HepG2 (cell line): ENCODE results near the gene NUDT22. TPM values are rescaled to one million over a fixed set of nuclear protein-coding genes. Genes with fewer than 3 reads are reported as not detected.

Source experiments
- ATAC-seq: fragments of 200-7000 bp; cut with Tn5 transposase; 3 replicates; pipeline ENCODE4 v1.9.1; 2020; ENCODE audit warnings: mild to moderate bottlenecking, moderate library complexity
- BruUV-seq: library from RNA; stranded (reverse); fragments of 400-500 nt; replicated peaks from 2 replicates; lab custom pipeline; 2021; lab: Mats Ljungman, UMichigan
- CTCF ChIA-PET: fragments of 300-600 bp; formaldehyde crosslinking; extraction: SDS; loops from one replicate; lab custom pipeline; 2021; ENCODE audit warnings: low total read pairs, inconsistent platforms, low intra/inter-chr PET ratio; lab: Yijun Ruan, JAX
- POLR2A ChIA-PET: fragments of 350-600 bp; sonication (Branson Sonifier 250); formaldehyde crosslinking; loops from one replicate; lab custom pipeline; 2020; ENCODE audit warnings: antibody characterized with exemption, inconsistent platforms; lab: Yijun Ruan, JAX
- DNase-seq: peaks from one replicate; pipeline ENCODE4 v3.0.0-alpha.2; 2015; ENCODE audit warnings: low spot score
- FAIRE-seq: peaks from 3 replicates; lab custom pipeline; 2011; peaks lifted over from hg19 to GRCh38; lab: Jason Lieb, UNC
- H2AFZ ChIP-seq: one replicate; pipeline ENCODE4 v1.6.1; 2011; ENCODE audit warnings: low read length, inconsistent platforms
- H3K27ac ChIP-seq: fragments of 300-600 bp; 3 replicates; pipeline ENCODE4 v1.8.0; 2011; ENCODE audit warnings: mixed run types, mild to moderate bottlenecking, mixed read lengths, low read length, inconsistent platforms; ENCODE audit not compliant: insufficient read depth; ENCODE audit errors: extremely low read length
- H3K27me3 ChIP-seq, 2 experiments: fragments of 200-600 bp in 1 of 2; 2 replicates in 1 of 2; 3 replicates in 1 of 2; pipeline versions ENCODE4 v1.6.0 to v1.8.0; 2011; ENCODE audit warnings: low read length in 2 of 2, mild to moderate bottlenecking in 2 of 2, moderate library complexity in 2 of 2, inconsistent platforms in 1 of 2; ENCODE audit not compliant: insufficient read depth in 2 of 2, control insufficient read depth in 1 of 2
- H3K36me3 ChIP-seq, 2 experiments: fragments of 200-600 bp in 1 of 2; replicated peaks in 1 of 2; 2 replicates in 1 of 2; 3 replicates in 1 of 2; pipeline versions ENCODE4 v1.5.1 to v1.8.0; 2011; ENCODE audit warnings: low read length in 2 of 2, inconsistent platforms in 1 of 2; ENCODE audit not compliant: insufficient read depth in 2 of 2, control insufficient read depth in 1 of 2
- H3K4me1 ChIP-seq: 2 replicates; pipeline ENCODE4 v1.5.1; 2012; ENCODE audit warnings: low read length, inconsistent platforms; ENCODE audit not compliant: insufficient read depth
- H3K4me2 ChIP-seq: 2 replicates; pipeline ENCODE4 v1.6.0; 2011; ENCODE audit warnings: low read depth, low read length, inconsistent platforms
- H3K4me3 ChIP-seq, 3 experiments: fragments of 200-600 bp in 1 of 3; sonication (generic), shearing (Covaris generic) in 1 of 3; replicated peaks in 1 of 3; 2 replicates each; pipeline ENCODE4 v1.5.1; 2011 to 2016; ENCODE audit warnings: low read length in 3 of 3, inconsistent platforms in 2 of 3, low read depth in 2 of 3, mild to moderate bottlenecking in 2 of 3, control low read depth in 1 of 3, mixed read lengths in 1 of 3; ENCODE audit not compliant: insufficient read depth in 1 of 3
- H3K79me2 ChIP-seq: one replicate; pipeline ENCODE4 v1.6.1; 2011; ENCODE audit warnings: low read length, inconsistent platforms; ENCODE audit not compliant: insufficient read depth
- H3K9ac ChIP-seq: 2 replicates; pipeline ENCODE4 v1.6.0; 2011; ENCODE audit warnings: mild to moderate bottlenecking, low read depth, low read length, inconsistent platforms; ENCODE audit not compliant: insufficient read depth
- H3K9me3 ChIP-seq: 2 replicates; pipeline ENCODE4 v1.5.1; 2012; ENCODE audit warnings: mild to moderate bottlenecking, low read length
- H4K20me1 ChIP-seq: 2 replicates; pipeline ENCODE4 v1.6.0; 2011; ENCODE audit warnings: inconsistent platforms, mild to moderate bottlenecking, low read length, moderate library complexity; ENCODE audit not compliant: insufficient read depth
- AGO1 ChIP-seq: fragments of 200-400 bp; formaldehyde crosslinking; IDR thresholded peaks from 2 replicates; pipeline ENCODE4 v1.6.1; 2017; ENCODE audit warnings: mild to moderate bottlenecking, low read depth, low read length, moderate library complexity; ENCODE audit not compliant: poor library complexity, severe bottlenecking
- SSRP1 ChIP-seq: IDR thresholded peaks from 2 replicates; pipeline ENCODE4 v1.6.1; 2016; ENCODE audit warnings: control low read depth
- ZNF75D ChIP-seq: sonication (generic); formaldehyde crosslinking; IDR thresholded peaks from 2 replicates; pipeline ENCODE4 v1.8.1; 2023; ENCODE audit warnings: missing genetic modification reagents, mild to moderate bottlenecking, borderline replicate concordance
- WGBS: methylation state at CpG from one replicate; pipeline ENCODE4 v1.1.6; 2017; ENCODE audit warnings: low lambda C conversion rate; 5-methylcytosine and 5-hydroxymethylcytosine counted together
- in situ Hi-C: cut with HindIII; loops from 2 replicates; pipeline ENCODE4 v1.10.0; 2017; ENCODE audit warnings: low pct_unique_long_range_greater_than_20kb; ENCODE audit not compliant: extremely low pct_ligation_motif_present
- intact Hi-C: fragments of 100-400 bp; cut with micrococcal nuclease; formaldehyde crosslinking; loops from one replicate; pipeline ENCODE4 v1.10.0; 2022; ENCODE audit not compliant: unreplicated experiment
- polyA plus RNA-seq, 8 experiments: library from polyadenylated mRNA; depleted of rRNA in 3 of 8; stranded (reverse) in 7 of 8; unstranded in 1 of 8; fragments of >200 nt; fragmentation: Illumina TruSeq in 4 of 8; extraction: Trizol in 4 of 8; gene quantifications; 2 replicates each; pipeline versions ENCODE4 v1.2.1 to v1.2.3, GENCODE V29; 2011 to 2016; ENCODE audit warnings: low read depth in 4 of 8, missing spikeins in 1 of 8, mixed read lengths in 1 of 8; ENCODE audit not compliant: insufficient read depth in 1 of 8
- total RNA-seq, 5 experiments: library from RNA; depleted of rRNA; stranded (reverse); fragments of >200 nt; fragmentation: Illumina TruSeq; extraction: Trizol; gene quantifications; 2 replicates each; pipeline ENCODE4 v1.2.3, GENCODE V29; 2016; ENCODE audit warnings: low read depth in 1 of 5
- TF ChIP-seq, protein P1 (sequence below): IDR thresholded peaks from 2 replicates; pipeline ENCODE4 v1.4.0; 2020; ENCODE audit warnings: mild to moderate bottlenecking, missing genetic modification reagents

The NUDT22 gene
- total and polyA plus RNA-seq, 2 of the 13 experiments (the other 11 are each of a cell fraction or from before 2014, with no cell fraction given) = 33.5 to 39.8 TPM

DNA sequence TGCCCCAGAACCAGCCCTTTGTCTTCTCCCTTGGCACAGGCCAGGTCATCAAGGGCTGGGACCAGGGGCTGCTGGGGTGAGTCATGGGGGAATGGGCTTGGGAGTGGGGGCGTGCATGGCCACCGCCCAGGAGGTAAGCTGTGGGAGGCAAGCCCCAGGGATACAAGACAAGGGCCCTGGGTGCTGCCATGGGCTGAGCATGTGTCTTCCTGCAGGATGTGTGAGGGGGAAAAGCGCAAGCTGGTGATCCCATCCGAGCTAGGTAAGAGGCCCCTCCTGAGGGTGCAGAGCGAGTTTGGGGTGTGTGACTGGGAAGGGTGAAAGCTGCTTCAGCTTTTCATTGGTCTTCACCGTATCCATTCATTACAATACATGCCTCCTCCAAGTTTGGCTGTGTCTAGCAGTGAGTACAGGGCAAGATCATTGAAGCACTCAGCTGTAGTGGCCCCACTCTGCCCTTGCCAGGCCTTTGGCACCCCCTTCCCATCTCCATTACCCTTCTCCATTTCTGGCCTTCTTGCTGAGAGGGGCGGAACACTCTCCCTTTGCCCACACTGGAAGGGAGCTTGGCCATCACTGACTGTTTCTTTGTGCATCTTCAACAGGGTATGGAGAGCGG lies 17.3 kb downstream of the NUDT22 start (continued):
- TF ChIP-seq AGO1 = peak; percentile 83

DNA sequence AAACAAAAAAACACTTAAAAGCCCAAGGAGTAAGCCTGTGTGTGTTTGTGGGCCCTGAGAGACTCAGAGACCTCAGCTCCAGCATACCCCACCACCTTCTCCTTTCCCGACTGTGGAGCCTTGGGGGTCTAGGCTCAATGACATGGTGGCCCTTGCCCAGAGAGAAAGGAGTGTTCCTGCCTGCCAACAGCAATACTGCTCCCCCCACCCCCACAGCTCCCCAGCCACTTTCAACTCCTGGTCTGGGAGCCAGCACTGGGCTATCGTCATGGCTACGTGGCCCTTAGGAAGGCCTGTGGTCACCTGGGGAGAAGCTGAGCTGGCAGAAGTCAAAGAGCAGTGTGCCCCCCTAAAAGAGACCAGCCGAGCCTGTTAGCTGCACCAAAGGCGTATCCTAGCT lies 18.0 kb downstream of the NUDT22 start:
- no peak overlapping the region for H3K27ac ChIP-seq
- DNase-seq (no peak), ATAC-seq (no peak), FAIRE-seq (no peak)
- 73% methylated on average over 5 of the region's 5 CpGs for WGBS
- no peaks in the 10 kb centered on the region for H4K20me1 ChIP-seq
- BruUV-seq = TSS peak; percentile 27
- H3K4me2 ChIP-seq = no peak overlapping the region
- H3K27me3 ChIP-seq = no peaks in the 10 kb centered on the region; a peak in 1 of 5 replicates
- H3K36me3 ChIP-seq = peaks cover 0 to 11% of the 10 kb centered on the region in 2 experiments; a peak in 2 of 5 replicates
- peaks cover 26% of the 10 kb centered on the region for H3K79me2 ChIP-seq
- in situ Hi-C loops (loop anchor here (5.0 kb wide), 1 partner anchor 58 kb away; the partner anchor contains the start of gene CATSPERZ), intact Hi-C loops (loop anchor here (5.0 kb wide), 1 partner anchor 57 kb away; the partner anchor contains the start of gene STIP1)
- ChIA-PET POLR2A (interaction anchor here (1.2 to 8.3 kb wide), 4 partner anchors 17 to 66 kb away, joined by 3 to 113 read pairs (median 11); partner anchors contain the start of genes NUDT22 and TRPT1), CTCF (no interaction called here)
- no peak overlapping the region for H3K4me3 ChIP-seq
- 0 out of 2 replicates have a peak, but pooled peaks have one; percentile 15 for TF ChIP-seq SSRP1 (CRISPR knock-in tag)
- TF ChIP-seq ZNF75D (CRISPR knock-in tag) = 0 out of 2 replicates have a peak, but pooled peaks have one; percentile 29
- TF ChIP-seq, protein P1, sequence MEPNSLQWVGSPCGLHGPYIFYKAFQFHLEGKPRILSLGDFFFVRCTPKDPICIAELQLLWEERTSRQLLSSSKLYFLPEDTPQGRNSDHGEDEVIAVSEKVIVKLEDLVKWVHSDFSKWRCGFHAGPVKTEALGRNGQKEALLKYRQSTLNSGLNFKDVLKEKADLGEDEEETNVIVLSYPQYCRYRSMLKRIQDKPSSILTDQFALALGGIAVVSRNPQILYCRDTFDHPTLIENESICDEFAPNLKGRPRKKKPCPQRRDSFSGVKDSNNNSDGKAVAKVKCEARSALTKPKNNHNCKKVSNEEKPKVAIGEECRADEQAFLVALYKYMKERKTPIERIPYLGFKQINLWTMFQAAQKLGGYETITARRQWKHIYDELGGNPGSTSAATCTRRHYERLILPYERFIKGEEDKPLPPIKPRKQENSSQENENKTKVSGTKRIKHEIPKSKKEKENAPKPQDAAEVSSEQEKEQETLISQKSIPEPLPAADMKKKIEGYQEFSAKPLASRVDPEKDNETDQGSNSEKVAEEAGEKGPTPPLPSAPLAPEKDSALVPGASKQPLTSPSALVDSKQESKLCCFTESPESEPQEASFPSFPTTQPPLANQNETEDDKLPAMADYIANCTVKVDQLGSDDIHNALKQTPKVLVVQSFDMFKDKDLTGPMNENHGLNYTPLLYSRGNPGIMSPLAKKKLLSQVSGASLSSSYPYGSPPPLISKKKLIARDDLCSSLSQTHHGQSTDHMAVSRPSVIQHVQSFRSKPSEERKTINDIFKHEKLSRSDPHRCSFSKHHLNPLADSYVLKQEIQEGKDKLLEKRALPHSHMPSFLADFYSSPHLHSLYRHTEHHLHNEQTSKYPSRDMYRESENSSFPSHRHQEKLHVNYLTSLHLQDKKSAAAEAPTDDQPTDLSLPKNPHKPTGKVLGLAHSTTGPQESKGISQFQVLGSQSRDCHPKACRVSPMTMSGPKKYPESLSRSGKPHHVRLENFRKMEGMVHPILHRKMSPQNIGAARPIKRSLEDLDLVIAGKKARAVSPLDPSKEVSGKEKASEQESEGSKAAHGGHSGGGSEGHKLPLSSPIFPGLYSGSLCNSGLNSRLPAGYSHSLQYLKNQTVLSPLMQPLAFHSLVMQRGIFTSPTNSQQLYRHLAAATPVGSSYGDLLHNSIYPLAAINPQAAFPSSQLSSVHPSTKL (CRISPR knock-in tag) = no peak
- no peaks in the 10 kb centered on the region for H3K9me3 ChIP-seq
- H3K9ac ChIP-seq = no peak overlapping the region
- no peak overlapping the region for H2AFZ ChIP-seq
- peaks cover 56% of the 10 kb centered on the region for H3K4me1 ChIP-seq
